GM21390 (cell line): ENCODE results near the gene FTL.

Experiments used
- ATAC-seq: cut with Tn5 transposase; IDR thresholded peaks from one replicate; pipeline ENCODE4 v1.9.1; 2021; ENCODE audit not compliant: unreplicated experiment

The FTL gene

DNA sequence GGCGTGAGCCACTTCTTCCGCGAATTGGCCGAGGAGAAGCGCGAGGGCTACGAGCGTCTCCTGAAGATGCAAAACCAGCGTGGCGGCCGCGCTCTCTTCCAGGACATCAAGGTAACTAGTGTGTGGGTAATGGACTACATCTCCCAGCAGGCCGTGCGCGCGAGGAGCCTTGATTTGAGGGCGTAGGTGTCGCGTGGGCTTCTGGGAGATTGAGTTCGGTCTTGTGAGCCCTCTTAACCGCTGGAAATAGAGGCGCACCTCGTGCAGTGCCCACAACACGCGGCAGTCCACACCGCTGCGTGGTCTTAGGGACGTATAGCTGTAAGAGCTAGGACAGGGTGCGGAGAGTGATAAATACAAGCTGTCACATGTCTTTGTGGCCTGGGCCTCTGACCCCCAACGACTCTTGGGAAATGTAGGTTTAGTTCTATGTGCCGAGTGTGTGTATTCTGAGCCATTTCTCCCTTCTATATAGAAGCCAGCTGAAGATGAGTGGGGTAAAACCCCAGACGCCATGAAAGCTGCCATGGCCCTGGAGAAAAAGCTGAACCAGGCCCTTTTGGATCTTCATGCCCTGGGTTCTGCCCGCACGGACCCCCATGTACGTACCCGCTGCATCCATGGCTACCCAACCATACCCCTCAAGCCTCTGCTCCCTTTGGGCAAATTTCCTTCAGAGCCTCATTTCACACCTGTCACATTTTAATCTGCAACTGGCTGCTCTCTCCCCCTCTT is 864 bp downstream of the FTL start:
- ATAC-seq, result peak; percentile 30

DNA sequence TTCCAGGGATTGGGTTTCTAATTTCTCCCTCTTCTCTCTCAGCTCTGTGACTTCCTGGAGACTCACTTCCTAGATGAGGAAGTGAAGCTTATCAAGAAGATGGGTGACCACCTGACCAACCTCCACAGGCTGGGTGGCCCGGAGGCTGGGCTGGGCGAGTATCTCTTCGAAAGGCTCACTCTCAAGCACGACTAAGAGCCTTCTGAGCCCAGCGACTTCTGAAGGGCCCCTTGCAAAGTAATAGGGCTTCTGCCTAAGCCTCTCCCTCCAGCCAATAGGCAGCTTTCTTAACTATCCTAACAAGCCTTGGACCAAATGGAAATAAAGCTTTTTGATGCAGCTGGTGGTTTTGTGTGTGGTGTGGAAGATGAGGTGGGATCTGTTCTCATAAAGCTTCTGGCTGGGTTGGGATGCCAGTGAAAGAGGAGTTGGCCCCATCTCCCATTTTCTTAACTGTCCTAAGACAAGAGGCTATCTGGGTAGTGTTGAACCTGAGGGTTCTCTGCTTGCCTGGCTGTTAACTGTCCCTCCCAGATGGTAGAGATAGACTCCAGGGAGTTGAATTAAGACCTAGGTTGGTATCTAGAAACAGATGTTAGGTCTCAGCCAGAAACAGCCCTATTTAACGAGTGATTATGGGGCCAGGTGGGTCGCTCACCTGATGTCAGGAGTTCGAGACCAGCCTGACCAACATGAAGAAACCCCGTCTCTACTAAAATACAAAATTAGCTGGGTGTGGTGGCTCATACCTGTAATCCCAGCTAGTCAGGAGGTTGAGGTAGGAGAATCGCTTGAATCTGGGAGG is 1.6 kb downstream of the FTL start:
- ATAC-seq, result no peak

DNA sequence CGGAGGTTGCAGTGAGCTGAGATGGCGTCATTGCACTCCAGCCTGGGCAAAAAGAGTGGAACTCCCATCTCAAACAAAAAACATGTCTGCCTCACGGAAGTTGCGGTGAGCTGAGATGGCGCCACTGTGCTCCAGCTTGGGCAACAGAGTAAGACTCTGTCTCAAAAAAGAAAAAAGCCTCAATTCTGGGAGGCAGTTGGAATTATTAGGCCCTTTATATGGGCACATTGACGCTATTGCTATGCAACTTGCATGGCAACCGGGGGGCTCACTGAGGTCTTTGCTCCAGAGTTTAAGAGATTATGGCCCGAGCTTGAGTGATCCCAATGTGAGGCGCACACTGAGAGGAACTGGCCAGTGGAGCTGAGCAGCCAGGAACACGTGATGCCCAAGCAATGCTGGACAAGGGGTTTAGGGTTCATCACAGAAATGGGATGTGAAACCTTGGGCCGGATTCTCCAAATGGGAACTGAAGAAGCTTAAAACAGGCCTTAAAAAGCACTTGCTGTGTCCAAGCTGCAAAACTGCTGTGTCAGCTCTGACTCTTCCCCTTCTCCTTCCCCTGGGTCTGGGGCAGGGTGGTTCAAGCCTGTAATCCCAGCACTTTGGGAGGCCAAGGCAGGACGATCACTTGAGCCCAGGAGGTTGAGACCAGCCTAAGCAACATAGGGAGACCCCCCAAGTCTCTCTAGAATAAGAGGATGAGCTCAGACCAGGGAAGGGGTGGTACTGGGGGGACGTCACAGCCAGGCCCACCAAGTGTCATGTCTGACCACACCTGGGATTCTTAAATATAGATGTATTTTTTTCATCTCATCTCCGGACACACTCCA is 2.5 kb downstream of the FTL start:
- no peak for ATAC-seq

DNA sequence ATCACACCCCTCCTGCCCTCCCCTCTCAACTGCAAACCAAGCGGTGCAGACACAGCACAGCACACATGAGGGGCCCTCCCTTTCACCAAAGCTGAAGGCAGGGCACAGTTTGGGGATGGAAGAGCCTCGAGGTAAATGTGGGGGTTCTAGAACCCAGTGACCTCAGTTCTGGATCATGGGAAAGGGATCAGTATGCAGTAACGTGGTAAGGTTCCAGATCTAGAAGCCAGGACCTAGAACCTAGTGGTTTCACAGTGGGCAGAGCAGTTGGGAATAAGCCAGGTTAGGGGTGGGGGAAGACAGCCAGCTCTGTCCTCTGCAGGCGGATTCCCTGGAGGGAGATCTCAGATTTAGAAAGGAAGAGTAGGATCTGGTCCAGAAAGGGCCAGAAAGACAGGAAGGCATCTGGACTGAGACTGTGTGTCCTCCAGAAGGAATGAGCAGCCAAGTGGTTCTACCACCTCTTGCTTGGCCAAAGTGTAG is 3.1 kb downstream of the FTL start:
- ATAC-seq, result no peak

DNA sequence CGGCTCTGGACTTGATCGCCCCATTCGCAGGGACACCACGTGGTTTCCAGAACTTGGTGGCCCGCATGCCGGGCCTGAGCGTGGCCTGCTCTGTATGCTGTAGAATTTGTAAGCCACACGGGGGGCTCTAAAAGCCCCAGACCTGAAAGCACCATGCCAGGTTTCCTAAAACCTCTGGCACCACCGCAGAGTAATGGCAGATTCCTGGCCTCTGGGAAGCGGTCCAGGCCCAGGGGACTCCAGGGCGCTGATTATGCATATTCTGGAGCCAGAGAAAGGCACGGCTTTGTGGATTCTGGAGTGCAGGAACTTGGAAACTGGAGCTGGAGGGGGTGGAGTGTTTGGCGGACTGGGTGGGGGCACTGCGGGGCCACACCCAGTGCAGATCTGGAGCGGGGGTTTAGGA is 3.7 kb downstream of the FTL start:
- no peak for ATAC-seq

DNA sequence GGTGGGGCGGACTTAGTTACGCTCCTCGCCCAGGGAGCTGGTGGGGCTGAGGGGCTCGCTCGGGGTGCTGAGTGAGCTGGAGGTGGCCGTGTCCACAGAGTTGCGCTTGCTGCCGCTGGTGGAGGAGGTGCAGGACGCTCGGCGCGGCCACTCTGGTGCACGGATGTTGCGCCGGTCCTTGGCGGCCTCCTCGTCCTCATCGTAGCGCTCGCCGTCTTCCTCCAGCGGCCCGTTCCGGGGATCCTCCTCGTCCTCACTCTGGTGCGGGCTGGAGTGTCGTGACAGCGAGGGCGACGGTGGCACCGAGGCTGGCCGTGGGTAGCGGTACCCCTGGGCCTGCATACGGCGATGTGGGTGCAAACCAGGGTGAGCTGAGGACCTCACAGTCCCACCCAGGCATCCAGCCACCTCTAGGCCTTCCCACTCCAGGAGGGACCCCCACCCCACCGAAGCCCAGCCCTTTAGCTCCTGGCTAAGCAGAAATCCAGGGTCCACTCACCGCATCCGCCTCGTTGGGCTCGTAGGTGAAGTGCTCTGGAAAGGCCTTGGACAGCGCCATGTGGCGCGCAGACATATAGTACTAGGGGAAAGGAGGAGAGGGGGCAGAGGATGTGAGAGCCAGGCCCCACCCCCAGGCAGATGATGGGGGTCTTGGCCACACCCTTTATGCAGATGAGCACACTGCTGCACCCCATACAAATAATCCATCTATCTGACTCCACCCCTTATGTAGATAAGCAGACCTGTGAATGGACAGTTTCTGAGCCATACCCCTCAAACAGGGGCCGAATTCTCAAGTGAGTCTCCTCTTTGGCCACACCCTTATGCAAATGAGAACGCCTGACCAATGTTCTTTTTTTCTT is 4.4 kb downstream of the FTL start:
- ATAC-seq, result no peak

DNA sequence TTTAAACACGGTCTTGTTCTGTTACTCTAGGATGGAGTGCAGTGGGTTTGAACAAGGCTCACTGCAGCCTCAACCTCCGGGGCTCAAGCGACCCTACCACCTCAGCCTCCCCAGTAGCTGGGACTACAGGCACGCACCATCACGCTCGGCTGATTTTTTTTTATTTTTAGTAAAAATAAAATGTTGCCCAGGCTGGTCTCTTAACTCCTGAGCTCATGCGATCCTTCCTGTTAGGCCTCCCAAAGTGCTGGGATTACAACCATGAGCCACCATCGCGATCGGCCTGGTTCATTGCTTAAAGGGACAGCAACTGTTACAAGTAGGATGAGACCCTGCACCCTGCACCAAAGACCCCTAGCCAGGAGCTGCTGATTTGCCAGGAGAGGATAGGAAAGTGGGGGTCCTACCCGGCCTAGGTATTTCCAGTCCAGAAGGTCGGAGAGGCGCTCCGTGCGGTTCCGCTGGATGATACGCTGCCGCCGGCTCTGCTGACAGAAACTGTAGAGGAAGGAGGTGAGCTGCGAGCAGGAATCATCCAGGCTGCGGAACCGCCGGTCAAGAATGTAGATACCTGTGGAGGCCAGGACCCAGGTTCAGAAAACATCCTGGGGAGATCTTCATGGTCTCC is 5.1 kb downstream of the FTL start:
- ATAC-seq, result no peak

DNA sequence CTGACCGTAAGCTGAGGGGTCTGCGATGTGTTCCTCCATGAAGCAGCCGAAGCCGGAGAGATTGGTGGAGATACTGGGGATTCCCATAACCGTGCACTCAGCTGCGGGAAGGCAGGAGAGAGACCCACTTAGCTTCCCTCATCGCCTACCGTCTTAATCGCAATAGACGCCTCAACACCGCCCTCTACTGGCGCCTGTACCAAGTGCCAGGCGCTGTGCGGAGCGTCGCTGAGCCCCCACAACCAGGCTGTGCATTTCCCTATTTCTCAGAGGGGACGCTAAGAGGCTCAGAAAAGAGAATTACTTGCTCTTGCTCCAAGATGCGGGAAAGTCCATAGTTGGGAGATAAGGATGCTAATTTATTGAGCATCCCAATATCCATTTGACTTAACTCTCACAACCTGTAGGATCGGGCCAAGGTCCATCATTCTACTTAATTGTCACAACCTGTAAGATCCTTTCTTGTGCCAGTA is 5.8 kb downstream of the FTL start:
- no peak for ATAC-seq

DNA sequence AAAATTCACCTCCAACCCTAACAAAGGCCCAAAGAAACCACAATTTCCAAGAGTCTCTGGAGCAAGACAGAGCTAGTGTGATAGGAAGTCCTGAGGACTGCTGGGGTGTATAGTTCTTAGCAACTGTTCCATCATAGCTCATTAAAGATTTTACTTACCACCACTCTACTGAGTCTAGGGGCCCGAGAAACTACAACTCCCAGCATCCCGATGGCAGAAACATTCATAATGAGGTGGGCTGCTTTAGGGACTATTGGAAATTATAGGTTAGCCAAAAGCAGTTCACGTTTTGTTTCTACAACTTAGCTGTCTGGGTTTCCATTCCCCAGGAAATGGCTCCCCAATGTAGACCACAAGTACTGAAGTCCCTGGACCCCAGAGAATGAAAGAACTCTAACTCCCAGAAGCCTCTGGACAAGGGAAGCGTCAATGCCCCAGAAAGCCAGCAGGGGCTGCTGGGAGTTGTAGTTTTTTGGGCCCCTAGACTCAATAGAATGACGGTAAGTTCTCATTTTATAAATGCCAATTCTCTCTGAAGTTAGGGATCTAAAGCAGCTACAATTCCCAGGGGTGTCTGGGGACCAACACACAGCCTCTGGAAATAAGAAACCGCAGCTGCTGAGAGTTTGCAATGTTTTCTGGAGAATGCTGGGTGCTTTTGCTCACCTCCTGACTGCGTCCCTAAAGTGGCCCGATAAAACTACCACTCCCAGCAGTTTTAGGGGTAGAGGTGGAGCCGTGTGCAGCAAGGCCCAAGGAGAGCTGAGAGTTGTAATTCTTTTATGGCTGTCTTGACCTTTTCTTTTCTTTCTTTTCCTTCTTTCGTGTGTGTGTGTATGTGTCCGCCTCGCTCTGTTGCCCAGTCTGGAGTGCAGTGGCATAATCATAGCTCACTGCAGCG is 11.1 kb downstream of the FTL start:
- ATAC-seq, result no peak

DNA sequence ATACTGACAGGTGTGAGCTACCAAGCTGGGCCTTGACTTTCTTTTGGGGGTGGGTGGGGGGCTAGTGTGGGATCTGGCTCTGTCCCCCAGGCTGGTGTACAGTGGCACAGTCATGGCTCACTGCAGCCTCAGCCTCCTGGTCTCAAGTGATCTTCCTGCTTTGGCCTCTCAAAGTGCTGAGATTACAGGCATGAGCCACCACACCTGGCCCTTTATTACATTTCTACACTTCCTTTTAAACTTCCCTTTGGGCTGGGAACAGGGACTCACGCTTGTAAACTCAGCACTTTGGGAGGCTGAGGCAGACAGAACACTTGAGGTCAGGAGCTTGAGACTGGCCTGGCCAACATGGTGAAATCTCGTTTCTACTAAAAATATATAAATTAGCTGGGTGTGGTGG is 12.0 kb downstream of the FTL start:
- no peak for ATAC-seq

DNA sequence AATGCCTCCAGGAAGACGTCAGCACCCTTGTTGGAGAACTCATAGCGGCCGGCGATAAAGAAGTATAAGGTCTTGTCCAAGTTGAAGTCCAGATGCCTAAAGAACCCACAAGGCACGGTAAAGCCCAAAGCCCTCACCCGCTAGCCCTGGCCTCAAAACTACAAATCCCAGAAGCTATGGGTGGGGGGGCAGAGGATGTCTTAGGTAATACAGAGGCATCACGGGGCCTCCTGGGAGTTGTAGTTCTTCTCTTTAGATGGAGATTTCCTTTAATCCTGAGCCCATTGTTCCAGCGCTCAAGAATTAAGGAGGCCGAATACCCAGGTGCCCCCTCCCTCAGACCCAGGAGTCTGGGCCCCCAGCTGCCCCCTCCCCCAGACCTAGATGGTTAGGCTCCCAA is 17.2 kb downstream of the FTL start:
- ATAC-seq, result no peak

DNA sequence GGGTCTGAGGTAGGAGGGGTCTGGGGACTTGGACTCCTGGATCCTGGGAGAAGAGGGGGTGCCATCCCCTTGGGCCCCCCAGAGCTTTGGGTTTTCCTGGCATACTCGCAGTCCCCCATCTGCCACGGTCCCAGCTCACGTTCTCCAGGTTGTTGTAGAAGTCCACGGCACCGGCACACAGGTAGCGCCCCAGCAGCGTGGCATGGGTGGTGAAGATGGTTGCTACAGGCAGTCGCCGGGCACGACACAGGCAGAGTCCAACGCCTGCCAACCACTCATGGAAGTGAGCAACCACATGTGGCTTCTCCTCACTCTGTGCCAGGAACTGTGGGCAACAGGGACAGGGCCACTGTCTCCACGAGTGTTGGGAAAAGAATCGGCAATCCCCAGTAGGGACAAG is 20.6 kb downstream of the FTL start:
- no peak for ATAC-seq

DNA sequence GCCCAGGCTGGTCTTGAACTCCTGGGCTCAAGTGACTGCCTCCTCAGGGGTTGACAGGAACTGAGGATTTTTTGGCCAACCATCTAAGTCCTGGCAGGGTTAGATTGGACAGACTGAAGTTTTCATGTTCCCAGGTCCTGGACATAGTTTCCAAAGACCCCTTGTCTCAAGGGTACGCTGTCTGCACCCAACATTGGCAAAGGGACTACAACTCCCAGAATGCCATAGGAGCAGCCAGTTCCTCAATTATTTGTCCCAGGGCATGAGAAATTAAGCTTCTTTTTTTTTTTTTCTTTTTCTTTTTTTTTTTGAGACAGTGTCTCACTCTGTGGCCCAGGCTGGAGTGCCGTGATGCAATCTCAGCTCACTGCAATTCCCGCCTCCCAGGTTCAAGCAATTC is 21.1 kb downstream of the FTL start:
- no peak for ATAC-seq

DNA sequence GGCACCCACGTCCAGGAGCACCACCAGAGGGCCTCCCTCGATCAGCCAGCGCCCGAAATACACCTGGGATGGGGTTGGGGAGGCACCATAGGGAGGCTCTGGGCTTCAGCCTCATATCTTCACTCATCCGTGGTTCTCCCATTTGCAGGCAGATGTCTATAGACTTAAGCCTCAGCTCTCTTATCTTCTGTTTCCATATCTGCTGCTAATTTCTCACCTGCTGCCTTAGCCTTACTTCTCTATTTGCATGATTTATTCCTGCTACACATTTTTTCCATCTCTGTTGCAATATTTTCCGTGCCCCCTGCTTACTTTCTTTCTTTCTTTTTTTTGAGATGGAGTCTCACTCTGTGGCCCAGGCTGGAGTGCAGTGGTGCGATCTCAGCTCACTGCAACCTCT is 22.2 kb downstream of the FTL start:
- no peak for ATAC-seq

DNA sequence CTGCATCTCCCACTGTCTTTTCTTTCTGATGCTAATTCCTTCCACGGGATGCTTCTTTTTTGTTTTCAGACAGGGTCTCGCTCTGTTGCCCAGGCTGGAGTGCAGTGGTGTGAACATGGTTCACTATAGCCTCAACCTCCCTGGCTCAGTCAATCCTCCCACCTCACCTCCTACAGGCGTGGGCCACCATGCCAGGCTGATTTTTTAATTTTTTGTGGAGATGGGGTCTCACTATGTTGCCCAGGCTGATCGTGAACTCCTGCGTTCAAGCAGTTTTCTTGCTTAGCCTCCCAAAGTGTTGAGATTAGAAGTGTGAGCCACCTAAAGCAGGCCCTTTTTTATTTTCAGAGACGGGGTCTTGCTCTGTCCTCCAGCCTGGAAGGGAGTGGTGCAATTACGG is 23.2 kb downstream of the FTL start:
- ATAC-seq, result no peak

DNA sequence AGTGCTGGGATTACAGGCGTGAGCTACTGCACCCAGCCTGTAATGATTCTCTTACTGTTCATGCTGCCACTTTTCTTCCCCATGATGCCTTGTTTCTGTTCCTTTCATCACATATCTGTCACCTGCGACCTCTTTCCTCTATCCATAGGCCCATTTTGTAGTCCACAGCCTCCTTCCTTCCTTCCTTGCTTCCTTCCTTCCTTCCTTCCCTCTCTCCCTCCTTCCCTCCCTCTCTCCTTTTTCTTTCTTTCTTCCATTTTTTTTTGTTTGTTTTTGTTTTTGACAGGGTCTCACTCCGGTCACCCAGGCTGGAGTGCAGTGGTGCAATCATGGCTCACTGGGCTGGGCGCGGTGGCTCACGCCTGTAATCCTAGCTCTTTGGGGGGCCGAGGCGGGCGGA is 23.8 kb downstream of the FTL start:
- ATAC-seq, result no peak

DNA sequence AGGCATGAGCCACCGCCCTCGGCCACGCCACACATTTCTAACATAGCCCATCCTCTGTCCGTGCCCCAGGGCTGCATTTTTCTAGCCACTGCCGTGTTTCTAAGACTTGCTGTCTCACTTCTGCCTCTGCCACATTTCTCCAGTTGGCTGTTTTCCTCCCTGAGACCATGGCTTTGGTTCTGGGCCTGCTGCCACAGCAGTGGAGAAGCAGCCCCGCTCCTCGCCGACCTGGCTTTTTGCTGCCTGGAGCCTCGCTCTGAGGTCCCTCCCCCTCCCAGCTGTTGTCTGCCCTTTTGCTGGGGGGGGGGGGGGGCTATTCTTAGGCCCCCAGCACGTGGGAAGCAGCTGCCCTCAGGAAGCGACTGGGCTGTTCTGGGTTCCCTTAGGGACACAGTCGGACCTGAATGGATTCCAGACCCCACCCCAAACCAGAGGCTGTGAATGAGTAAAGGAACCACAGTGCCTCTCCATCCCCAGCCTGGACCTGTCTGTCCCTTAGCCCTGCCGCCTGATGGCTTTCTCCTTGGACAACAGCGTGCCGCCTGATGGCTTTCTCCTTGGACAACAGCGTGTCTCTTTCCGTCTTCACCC is 24.7 kb downstream of the FTL start:
- no peak for ATAC-seq

DNA sequence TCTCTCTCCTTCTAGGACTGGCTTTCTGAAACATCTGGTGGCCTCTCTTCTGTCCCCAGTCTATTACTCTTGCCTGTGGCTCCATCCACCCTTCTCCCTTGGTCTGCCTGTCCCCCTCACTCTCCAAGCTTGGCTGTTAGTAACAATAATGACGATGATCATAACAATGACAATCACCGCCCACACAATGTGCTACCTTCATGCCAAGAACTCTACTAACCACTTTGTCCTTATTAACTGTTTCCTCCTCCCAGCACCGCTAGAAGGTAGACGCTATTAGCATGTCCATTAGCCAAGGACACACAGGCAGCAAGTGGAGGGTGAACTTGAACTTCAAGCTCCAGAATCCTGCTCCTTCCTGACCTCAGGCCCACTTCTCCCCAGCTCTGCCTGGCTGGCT is 25.3 kb downstream of the FTL start:
- ATAC-seq, result no peak
